HG03159 (cell line): ENCODE data around the gene COL23A1.

Experiments used
- ATAC-seq: cut with Tn5 transposase; IDR thresholded peaks from one replicate; pipeline ENCODE4 v1.9.1; 2021; ENCODE audit warnings: mild to moderate bottlenecking, moderate library complexity; ENCODE audit not compliant: unreplicated experiment

Gene COL23A1

DNA sequence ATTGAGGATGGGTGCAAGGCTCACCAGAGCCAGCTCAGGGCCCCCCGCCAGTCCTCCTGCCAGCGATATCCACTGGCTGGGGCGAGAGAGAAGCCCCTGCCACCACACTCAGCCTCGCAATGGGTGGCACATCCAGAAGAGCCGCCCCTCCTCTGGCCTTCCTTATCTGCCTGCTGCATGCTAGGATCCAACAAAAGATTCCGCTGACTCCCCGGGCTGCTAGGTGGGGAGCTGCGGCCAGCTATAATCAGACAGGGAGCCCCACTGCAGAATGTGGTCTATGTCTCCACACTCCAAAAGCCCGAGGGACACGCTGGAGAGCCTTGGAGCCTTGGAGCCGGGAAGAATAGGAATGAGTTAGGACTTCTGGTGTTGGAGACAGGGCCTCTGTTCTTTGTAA, 32.8 kb downstream of the COL23A1 start:
- no peak for ATAC-seq

DNA sequence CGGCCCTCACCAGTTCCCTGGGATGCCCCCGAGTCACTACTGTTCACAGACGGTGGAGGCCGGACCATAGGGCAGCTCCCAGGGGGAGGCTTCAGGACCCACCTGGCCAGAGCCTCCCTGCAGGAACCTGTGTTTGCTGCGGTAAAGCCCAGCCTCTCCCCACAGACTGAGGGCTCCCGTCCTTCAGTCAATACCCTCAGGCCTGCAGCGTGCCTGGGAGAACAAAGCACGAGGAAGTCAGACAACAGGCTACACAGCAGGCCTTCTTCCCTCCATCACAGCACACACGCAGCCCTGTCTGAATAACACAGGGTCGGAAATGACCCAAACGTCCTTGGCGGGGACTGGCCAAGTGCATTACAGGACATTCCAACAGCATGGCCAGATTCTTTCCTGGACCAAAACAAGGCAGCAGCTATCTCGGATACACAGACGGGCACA, 34.4 kb downstream of the COL23A1 start:
- ATAC-seq: no peak

DNA sequence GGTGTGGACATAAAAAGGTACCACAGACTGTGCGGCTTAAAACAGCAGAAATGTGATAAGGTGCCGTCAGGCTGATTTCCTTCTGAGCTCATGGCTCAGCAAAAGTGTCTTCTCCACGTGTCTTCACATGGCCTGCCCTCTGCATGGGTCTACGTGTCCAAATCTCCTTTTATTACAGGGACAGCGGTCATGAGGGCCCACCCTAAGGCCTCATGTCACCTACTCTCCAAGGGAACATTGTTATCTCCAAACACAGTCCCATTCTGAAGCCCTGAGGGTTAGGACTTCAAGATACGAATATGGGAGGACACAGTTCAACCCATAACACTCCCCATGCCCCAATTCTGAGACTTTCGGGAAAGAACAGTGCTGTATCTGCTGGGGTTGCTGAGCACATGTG, 35.2 kb downstream of the COL23A1 start:
- no peak for ATAC-seq

DNA sequence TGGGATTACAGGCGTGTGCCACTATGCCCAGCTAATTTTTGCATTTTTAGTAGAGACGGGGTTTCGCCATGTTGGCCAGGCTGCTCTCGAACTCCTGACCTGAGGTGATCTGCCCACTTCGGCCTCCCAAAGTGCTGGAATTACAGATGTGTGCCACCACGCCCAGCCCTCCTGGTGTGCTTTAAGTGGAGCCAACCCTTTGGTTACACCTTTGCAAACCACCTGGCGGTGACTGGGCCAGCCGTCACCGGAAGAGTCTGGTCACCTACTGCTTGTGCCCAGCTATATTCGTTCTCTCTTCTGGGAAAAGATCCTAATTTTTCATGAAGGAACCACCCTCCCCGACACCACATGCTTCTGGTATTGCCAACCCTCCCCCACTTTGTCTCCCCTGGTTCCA, 35.9 kb downstream of the COL23A1 start:
- ATAC-seq: no peak

DNA sequence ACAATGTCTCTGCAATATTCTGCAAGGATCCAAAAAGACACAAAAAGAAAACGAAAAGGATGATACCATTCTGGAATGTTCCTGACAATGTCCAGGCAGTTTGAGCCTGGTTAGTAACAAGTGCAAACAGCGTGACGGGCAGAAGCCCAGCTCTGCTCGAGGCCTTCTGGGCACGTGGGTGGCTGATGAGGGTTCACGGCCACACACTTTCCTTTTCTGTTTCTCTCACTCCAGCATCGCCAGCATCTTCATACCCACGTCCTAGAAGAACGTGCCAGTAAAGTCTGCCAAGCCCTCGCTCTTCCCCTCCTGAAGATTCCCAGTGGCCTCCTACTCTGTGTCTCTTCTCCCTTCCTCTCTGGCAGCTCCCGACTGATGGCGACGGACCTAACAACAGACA, 36.7 kb downstream of the COL23A1 start:
- ATAC-seq: no peak

DNA sequence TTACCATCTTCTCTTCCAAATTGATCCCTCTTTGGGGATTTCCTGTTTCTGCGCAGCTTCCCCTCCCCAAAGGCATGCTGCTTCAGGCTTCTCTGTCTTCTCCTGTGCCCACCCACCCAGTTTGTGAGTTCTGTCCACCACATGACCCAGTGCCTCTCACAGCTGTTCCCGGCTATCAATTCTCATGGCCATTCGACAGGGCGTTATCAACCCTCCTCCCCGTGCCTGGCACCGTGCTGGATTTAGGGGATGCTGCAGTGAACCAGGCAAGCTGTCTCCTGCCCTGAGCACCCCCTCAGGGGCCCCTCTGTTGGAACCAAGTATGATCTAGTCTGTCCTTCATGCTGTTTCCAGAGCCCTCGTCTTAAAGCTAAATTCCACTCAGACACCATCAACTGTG, 38.7 kb downstream of the COL23A1 start:
- no peak for ATAC-seq

DNA sequence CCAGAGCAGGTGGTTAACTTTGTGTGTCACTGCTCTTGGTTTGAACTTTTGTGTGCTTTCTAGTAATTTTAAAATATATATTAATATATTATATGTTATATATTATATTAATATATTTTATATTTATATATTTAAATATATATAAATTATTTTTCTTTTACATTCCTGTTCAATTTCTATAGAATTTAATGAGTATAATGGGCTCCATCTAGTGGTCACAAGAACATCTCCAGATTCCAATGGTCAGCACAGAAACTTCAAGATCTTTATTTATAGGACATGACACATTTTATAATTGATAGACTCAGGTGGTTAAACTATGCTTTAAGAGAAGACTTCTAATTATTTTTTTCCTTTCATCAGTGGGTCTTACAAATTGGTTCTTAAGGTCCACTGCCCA, 39.1 kb downstream of the COL23A1 start:
- ATAC-seq: no peak

DNA sequence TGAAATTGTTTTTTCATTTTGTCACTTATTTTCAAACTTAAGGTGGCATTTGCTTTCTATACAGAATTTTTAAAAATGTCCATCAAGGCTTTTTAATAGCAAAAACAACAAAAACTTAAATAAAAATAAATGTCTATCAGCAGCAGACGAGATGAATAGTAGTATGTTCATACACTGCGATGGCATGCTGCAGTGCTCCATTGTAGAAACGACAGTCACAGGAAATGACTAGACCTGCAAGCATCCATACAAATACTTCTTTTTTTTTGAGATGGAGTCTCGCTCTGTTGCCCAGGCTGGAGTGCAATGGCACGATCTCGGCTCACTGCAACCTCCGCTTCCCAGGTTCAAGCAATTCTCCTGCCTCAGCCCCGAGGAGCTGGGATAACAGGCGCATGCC, 41.4 kb downstream of the COL23A1 start:
- ATAC-seq: no peak

DNA sequence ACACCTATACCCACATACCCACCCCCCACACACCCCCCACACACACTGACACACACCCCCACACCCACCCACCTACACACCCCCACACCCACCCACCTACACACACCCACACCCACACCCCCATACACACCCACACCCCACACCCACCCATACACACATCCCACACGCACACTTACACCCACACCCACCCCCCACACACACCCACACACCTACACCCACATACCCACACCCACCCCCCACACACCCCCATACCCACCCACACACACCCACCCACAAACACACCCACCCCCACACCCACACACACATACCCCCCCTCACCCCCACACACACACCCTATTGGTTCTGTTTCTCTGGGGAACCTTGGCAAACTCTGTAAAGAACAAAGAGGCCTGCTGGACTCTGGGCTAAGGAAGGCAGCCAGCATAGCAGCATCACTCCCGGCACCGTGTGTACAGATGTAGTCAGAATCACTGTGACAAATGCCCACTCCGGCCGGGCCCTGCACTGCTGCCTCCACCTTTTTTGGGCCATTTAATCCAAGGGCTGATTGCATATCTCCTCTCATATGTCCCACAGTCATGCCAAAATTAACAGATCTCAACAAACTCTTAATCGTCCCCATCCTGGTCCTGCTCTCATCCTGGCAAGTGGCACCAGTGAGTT, 42.3 kb downstream of the COL23A1 start:
- no peak for ATAC-seq

DNA sequence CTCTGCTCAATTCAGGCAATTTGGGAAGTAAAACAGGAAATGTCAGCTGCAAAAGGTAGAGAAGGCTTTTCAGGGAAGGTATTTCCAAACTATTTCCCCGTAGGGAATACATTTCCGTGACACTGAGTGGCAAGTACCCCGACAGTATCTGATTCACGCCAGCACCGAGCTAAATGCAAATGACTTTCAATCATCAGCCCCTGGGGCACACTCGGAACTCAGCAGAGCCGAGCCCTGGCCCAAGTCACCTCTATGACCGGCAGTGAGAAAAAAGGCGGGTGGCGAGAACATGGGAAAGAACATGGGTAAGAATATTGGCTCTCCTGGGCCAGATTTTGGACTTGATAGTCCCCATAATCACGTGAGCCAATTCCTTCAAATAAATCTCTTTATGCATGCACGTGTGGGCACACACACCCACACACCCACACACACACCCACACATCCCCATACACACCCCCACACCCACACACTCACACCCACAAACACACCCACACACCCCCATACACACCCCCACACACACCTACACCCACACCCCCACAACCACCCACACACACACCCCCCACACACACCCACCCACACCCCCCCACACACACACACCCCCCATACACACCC, 43.0 kb downstream of the COL23A1 start:
- ATAC-seq: no peak

DNA sequence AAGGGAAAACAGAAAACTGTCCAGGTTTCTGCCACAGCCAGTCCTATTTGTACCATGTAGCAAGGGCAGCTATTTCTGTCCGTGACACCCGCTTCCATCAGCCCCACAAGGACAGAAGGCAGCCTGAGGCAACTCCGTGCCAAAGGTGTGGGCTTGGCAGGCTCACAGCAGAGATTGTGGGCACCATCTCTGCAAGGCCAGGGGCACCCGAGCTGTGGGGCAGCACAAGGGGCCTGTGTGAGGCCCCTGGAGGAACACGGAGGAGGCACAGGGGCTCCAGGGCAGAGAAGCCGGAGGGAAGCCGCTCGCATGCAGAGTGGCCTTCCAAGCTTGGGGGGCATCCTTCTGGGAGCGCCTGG, 43.5 kb downstream of the COL23A1 start:
- ATAC-seq: no peak

DNA sequence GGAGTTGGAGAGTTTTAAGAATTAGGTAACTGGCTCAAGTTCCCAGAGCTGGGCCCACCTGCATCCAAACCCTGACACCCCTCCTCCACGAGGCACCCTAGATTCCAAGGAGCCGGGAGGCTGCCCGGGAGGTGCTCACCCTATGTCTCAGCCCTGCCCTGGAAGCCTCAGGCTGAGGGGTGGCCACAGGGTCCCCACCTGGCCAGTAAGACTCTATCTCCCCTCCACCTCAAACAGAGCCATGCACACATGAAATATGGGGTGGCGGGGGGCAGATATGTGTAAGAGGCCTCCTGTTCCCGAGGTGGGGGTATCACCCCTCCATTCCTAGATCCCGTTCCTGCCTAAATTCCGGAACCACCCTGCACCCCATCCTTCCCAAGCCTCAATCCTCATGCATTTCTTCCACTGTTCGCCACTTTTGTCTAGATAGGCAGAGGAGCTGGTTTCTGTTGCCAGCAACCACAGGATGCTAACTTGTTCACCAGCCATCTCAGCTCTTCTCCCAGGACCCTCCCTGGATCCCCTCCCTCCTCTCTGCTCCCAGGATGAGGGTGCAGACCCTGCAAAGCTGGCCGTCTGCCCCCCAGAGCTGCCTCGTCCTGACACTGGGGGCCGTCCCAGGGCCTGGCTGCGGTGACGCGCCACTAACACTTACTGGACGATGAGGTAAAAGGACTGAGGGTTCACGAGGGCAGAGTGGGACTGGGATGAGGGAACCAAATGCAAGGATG, 44.1 kb downstream of the COL23A1 start:
- no peak for ATAC-seq

DNA sequence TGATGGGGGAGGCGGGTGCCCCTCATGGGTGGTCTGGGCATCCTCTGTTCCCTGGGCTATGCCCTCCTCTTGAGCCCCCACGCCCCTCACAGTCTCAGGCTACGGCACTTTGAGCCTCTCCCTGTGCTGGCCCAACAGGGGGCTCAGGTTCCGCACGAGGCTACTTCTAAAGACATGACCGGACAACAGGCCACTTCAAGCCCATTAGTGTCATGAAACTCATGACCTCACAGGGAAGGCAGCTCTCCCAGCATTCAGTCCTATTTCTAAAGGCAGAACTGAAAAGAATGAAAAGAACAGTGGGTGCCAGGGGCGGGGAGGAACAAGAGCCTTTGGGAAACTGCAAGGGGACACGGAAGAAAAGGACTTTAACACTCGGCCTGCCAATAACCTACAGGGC, 45.0 kb downstream of the COL23A1 start:
- ATAC-seq: no peak

DNA sequence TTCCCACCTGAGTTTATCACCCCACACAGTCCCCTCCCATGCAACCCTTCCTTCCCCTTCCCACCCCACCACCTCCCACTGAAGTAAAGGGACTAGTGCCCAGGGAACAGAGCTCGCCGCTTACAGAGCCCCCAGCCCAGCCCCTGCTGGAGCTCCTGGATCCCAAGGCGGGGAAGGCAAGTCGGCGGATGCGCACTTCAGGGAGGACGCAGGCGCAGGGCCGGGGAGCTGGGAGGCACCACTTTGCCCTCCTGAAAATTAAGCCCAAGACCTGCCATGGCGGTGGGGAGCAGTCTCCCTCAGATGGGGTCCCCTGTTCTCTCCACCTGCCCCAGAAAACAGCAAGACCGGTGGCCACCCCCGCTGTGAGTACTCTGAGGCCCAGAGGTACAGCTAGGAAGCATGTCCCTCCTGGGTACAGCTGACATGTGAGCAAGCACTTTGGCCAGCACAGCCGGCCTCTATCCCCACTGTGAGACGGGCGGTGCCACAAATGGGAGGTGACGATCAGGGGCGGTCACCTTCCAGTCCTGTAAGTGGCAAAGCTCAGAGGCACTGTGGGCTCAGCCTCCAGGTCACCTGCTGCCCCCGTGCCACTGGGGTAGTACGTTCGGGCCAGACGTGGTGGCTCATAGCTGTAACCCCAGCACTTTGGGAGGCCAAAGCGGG, 45.9 kb downstream of the COL23A1 start:
- no peak for ATAC-seq

DNA sequence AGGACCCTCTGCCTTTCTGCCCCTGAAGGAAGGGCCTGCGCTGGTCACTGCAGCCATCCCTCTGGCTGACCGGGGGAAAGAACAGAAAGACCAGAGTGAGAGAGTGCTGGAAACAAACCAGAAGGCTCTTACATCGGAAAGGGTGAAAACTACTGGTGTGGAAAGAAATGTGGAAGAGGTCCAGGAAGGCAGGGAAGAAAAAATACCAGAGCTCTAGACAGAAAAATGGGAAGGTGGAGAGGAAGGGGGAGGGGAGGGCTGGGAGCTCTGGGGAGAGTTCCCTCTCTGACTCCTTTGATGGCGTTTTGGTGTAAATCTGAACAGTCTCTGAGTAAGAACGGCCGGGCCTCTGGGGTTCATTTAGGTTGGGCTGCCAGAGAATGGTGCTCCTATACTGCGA, 47.7 kb downstream of the COL23A1 start:
- no peak for ATAC-seq

DNA sequence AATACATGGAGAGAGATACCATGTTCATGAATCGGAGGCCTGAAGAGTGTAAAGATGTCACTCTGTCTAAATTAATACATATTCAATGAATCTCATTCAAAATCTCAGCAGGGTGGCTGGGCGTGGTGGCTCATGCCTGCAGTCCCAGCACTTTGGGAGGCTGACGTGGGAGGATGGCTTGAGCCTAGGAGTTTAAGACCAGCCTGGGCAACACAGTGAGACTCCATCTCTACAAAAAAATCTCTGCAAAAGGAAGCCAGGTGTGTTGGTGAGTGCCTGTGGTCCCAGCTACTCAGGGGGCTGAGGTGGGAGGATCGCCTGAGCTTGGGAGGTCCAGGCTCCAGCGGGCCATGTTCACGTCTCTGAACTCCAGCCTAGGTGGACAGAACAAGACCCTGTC, 49.7 kb downstream of the COL23A1 start:
- ATAC-seq: no peak

DNA sequence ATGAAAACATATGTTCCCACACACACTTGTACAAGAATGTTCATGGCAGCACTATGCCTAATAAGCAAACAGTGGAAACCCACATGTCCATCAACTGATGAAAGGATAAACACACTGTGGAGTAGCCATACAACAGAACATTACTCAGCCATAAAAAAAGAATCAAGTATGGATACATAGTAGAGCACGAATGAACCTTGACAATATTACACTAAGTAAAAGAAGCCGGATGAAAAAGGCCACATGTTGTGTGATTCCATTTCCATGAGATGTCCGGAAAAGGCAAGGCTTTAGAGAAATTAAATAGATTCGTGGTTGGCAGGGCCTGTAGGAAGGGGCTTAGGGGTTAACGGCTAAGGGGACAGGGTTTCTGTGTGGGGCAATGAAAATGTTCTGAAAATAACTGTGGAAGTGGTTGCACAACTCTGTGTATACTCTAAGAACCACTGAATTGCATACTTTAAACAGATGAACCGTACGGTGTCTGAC, 51.4 kb downstream of the COL23A1 start:
- no peak for ATAC-seq

DNA sequence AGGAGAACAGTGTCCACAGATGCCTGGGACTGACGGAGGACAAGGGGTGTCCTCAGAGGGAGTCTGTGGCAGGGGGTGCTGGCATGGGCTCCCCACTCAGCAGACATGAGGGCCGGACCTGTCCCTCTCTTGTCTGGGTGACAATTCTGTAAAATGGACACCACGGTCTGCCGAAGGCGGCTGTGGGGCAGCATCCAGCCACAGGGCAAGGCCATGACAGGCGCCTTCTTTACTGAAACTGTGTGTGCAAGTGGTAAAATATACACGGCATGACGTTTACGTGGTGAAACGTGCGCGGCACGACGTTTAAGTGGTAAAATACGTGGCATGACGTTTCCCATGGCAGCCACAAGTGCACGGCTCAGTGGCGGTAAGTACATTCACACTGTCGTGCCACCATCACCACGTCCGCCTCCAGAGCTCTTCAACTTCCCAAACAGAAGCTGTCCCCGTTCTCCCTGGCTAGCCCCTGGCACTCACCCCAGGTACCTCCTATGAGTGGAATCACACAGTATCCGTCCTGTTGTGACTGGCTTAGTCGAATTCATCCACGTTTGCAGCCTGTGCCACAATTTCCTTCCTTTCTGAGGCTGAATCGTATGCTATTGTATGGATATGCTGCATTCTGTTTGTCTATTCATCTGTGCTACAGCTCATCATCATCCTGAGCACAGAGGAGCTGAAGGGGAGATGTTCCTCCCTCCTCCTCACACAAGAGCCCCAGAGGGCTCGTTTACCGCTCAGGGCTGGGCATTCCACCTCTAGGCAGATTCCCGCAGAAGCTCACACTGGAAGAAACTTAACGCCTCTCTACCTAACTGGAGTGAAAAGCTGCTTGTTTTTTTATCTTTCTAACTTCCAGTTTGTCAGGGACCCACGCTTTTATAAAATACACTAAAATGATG, 52.5 kb downstream of the COL23A1 start:
- ATAC-seq: no peak

DNA sequence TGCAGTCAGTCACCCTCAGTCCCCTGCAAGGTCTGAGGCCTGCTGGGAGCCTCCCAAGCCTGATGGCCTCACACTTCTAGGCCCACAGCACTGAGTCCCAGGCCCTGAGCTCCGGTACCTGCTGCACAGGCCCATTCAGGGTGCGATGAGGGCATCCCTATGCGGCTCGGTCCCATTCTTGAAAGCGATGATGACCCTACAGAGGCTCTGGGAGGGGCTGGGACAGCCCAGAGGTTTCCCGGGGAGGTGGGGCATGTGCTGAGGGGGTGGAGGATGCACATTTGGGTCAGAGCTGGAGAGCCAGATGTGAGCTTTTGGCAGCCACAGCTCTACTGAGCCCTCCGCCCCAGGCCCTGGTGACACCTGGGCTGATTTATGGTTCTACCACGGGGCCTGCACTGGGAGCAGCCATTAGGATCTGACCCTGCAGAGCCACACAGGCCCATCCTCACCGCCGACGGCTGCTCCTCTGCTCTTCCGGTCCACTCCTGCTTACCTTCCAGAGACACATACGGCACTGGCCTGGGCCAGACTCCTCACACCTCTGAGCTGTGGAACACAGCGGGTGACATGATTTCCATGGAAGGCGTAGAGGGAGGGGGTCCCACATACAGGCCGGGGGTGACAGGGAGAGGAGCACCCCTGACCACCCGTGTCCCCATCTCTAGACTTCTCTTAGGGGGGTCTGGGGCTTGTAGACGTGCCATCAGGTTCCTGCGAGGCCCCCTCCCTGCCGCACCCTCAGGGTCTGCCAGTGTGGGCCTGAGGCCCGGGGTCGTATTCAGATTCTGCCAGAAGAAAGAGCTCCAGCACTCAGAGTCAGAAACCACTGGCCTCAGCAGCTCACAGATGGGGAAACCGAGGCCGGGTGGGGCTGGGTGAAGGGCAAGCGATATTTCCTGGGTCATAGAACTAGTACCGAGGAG, 53.4 kb downstream of the COL23A1 start:
- no peak for ATAC-seq
